Measurements from ENCODE around the gene PTPRG. TPM values are rescaled to one million over a fixed set of nuclear protein-coding genes. Genes with fewer than 3 reads are reported as not detected.

The PTPRG gene
- total and polyA plus RNA-seq, 10 of the 15 experiments (the other 5 are each of a cell fraction or from before 2014, with no cell fraction given): 0.29 to 20.7 (median 1.4) TPM

- Histone ChIP-seq H3K9ac (ENCODE audit: control insufficient read depth, insufficient read depth, low read length) (no peak overlapping the region), H4K20me1 (ENCODE audit: control insufficient read depth, insufficient read depth) (no peaks in the 10 kb centered on the region), H3K4me1 (ENCODE audit: control insufficient read depth, insufficient read depth, low read length) (no peaks in the 10 kb centered on the region), H3K27ac (ENCODE audit: control insufficient read depth, insufficient read depth) (no peak overlapping the region), H3K9me3 (replicated peaks; ENCODE audit: control insufficient read depth, insufficient read depth, low read length) (no peaks in the 10 kb centered on the region), H3K36me3 (ENCODE audit: control insufficient read depth in 2 of 2, insufficient read depth in 2 of 2, low read length in 1 of 2) (no peaks in the 10 kb centered on the region), H2AFZ (ENCODE audit: control insufficient read depth, low read depth, low read length) (no peak overlapping the region), H3K27me3 (replicated peaks in 1 of 2; ENCODE audit: control insufficient read depth in 2 of 2, insufficient read depth in 2 of 2, low read length in 1 of 2) (no peaks in the 10 kb centered on the region; a peak in 1 of 4 replicates), H3K4me3 (no peak overlapping the region), H3K79me2 (ENCODE audit: control insufficient read depth, insufficient read depth, low read length) (no peaks in the 10 kb centered on the region), H3K4me2 (ENCODE audit: control insufficient read depth, insufficient read depth) (no peak overlapping the region)
- intact Hi-C loops (cut with micrococcal nuclease; ENCODE audit: unreplicated experiment): loop anchor here (10.0 kb wide), 1 partner anchor 154 kb away; no protein-coding TSS in a partner anchor
- DNase-seq (ENCODE audit: low read depth, low spot score) (no peak), ATAC-seq (no peak), FAIRE-seq (no peak)
- TF ChIP-seq TCF3 (IDR thresholded peaks at IDR 0.05; ENCODE audit: borderline replicate concordance, insufficient read depth, low read depth, low read length): no peak
- no peak for TF ChIP-seq YBX1 (IDR thresholded peaks at IDR 0.05)
- TF ChIP-seq ESRRA (IDR thresholded peaks at IDR 0.05; ENCODE audit: low read length): no peak
- no peak for TF ChIP-seq STAT1 (conservative IDR thresholded peaks at IDR 0.05)
- no peak for TF ChIP-seq DPF2 (IDR thresholded peaks at IDR 0.05)
- TF ChIP-seq, protein P1, sequence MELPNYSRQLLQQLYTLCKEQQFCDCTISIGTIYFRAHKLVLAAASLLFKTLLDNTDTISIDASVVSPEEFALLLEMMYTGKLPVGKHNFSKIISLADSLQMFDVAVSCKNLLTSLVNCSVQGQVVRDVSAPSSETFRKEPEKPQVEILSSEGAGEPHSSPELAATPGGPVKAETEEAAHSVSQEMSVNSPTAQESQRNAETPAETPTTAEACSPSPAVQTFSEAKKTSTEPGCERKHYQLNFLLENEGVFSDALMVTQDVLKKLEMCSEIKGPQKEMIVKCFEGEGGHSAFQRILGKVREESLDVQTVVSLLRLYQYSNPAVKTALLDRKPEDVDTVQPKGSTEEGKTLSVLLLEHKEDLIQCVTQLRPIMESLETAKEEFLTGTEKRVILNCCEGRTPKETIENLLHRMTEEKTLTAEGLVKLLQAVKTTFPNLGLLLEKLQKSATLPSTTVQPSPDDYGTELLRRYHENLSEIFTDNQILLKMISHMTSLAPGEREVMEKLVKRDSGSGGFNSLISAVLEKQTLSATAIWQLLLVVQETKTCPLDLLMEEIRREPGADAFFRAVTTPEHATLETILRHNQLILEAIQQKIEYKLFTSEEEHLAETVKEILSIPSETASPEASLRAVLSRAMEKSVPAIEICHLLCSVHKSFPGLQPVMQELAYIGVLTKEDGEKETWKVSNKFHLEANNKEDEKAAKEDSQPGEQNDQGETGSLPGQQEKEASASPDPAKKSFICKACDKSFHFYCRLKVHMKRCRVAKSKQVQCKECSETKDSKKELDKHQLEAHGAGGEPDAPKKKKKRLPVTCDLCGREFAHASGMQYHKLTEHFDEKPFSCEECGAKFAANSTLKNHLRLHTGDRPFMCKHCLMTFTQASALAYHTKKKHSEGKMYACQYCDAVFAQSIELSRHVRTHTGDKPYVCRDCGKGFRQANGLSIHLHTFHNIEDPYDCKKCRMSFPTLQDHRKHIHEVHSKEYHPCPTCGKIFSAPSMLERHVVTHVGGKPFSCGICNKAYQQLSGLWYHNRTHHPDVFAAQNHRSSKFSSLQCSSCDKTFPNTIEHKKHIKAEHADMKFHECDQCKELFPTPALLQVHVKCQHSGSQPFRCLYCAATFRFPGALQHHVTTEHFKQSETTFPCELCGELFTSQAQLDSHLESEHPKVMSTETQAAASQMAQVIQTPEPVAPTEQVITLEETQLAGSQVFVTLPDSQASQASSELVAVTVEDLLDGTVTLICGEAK (IDR thresholded peaks at IDR 0.05; ENCODE audit: borderline replicate concordance): no peak
- TF ChIP-seq RFX5 (IDR thresholded peaks at IDR 0.05; ENCODE audit: low read depth, low read length): no peak
- TF ChIP-seq REST (IDR thresholded peaks at IDR 0.05; ENCODE audit: low read depth, low read length): no peak
- no peak for TF ChIP-seq FOS (IDR thresholded peaks at IDR 0.05; ENCODE audit: borderline replicate concordance, extremely low read depth, insufficient read length)
- no peak for TF ChIP-seq ZNF274 (IDR thresholded peaks at IDR 0.05; ENCODE audit: insufficient read depth, insufficient read length)
- TF ChIP-seq ZBED1 (IDR thresholded peaks at IDR 0.05; ENCODE audit: borderline replicate concordance): no peak
- no peak for TF ChIP-seq WRNIP1 (IDR thresholded peaks at IDR 0.05; ENCODE audit: borderline replicate concordance, low read depth, low read length)
- TF ChIP-seq, protein P2, sequence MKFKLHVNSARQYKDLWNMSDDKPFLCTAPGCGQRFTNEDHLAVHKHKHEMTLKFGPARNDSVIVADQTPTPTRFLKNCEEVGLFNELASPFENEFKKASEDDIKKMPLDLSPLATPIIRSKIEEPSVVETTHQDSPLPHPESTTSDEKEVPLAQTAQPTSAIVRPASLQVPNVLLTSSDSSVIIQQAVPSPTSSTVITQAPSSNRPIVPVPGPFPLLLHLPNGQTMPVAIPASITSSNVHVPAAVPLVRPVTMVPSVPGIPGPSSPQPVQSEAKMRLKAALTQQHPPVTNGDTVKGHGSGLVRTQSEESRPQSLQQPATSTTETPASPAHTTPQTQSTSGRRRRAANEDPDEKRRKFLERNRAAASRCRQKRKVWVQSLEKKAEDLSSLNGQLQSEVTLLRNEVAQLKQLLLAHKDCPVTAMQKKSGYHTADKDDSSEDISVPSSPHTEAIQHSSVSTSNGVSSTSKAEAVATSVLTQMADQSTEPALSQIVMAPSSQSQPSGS (IDR thresholded peaks at IDR 0.05; ENCODE audit: low read length): no peak
- TF ChIP-seq BCL11A (IDR thresholded peaks at IDR 0.05; ENCODE audit: low read depth, low read length): no peak
- ChIA-PET SMC1A (ENCODE audit: uncharacterized antibody, unreplicated experiment) (interaction anchor here (2.0 to 2.5 kb wide), 2 partner anchors 8 to 16 kb away, joined by 8 to 22 read pairs; no protein-coding TSS in a partner anchor), POLR2A (no interaction called here), RAD21 (ENCODE audit: unreplicated experiment) (interaction anchor here (1.5 kb wide), 1 partner anchor 9 kb away, joined by 3 read pairs; no protein-coding TSS in a partner anchor), CTCF (interaction anchor here (1.0 to 3.2 kb wide), 2 partner anchors 8 to 232 kb away, joined by 4 to 27 read pairs; no protein-coding TSS in a partner anchor)
- in situ Hi-C loops (cut with MboI): no loop called here
- BruUV-seq (replicated peaks): no TSS peak
- 25% methylated on average over 5 of the region's 5 CpGs for WGBS (ENCODE audit: insufficient coverage, insufficient replicate concordance, low lambda C conversion rate, missing lambda C conversion rate)
These were observed 22.9 kb upstream of the PTPRG start for GRCh38 chr3:61538486-61538885.
